SJSA1 (cell line): ENCODE measurements around the gene PAPOLG. TPM values are rescaled to one million over a fixed set of nuclear protein-coding genes. Genes with fewer than 3 reads are reported as not detected.
"Not testable (repeated sequence)": the region's sequence is repeated elsewhere in the genome, so short reads cannot be mapped to it uniquely, and the experiment has no call there.

Experiments
- DNase-seq, 2 experiments: peaks; one replicate each; pipeline ENCODE4 v3.0.0-alpha.2; 2015 to 2020; ENCODE audit warnings: low spot score in 2 of 2, low read depth in 1 of 2
- H3K27ac ChIP-seq: fragments of 250-450 bp; sonication (Bioruptor Pico); 2 replicates; pipeline ENCODE4 v1.5.1; 2020; ENCODE audit warnings: mild to moderate bottlenecking, moderate library complexity
- H3K27me3 ChIP-seq: fragments of 250-450 bp; sonication (Bioruptor Pico); replicated peaks from 2 replicates; pipeline ENCODE4 v1.5.1; 2020; ENCODE audit warnings: mild to moderate bottlenecking, moderate library complexity
- H3K36me3 ChIP-seq: fragments of 250-450 bp; sonication (Bioruptor Pico); 2 replicates; pipeline ENCODE4 v1.5.1; 2020; ENCODE audit warnings: mild to moderate bottlenecking
- H3K4me1 ChIP-seq: fragments of 250-450 bp; sonication (Bioruptor Pico); replicated peaks from 2 replicates; pipeline ENCODE4 v1.6.1; 2021; ENCODE audit warnings: mild to moderate bottlenecking
- H3K4me3 ChIP-seq: fragments of 250-450 bp; sonication (Bioruptor Pico); 2 replicates; pipeline ENCODE4 v1.5.1; 2020; ENCODE audit warnings: mild to moderate bottlenecking
- H3K9me3 ChIP-seq: fragments of 250-450 bp; sonication (Bioruptor Pico); replicated peaks from 2 replicates; pipeline ENCODE4 v1.5.1; 2020; ENCODE audit warnings: mild to moderate bottlenecking
- total RNA-seq: library from RNA; depleted of rRNA; stranded (reverse); fragments of >200 nt; shearing (Covaris generic); gene quantifications from 2 replicates; pipeline ENCODE4 v1.2.3, GENCODE V29; 2014

The PAPOLG gene
- total RNA-seq, 1 experiment from 2014 or later: 13.7 TPM

- no peaks in the 10 kb centered on the region for H3K36me3 ChIP-seq
- no peak for DNase-seq
- no peaks in the 10 kb centered on the region for H3K9me3 ChIP-seq
- H3K4me3 ChIP-seq: no peak overlapping the region
- no peaks in the 10 kb centered on the region for H3K27me3 ChIP-seq
- H3K27ac ChIP-seq: no peak overlapping the region
- H3K4me1 ChIP-seq: no peaks in the 10 kb centered on the region
Observed at GRCh38 chr2:60821587-60822302, 65.7 kb downstream of the PAPOLG start.

DNA sequence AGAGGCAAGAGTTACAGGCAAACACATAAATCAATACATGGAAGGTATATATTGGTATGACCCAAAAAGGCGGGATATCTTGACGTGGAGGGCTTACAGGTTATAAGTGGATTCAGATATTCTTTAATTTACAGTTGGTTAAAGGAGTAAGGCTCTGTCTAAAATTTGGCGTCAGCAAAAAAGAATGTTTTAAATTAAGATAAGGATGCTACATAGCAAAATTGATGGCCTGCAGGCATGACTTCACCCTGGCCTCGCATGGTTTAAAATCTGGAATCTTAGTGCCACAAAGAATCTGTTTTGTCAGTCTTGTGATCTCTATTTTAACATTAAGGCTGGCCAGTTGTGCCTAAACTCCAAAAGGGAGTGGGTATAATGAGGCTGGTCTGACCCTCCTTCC is 66.9 kb downstream of the PAPOLG start:
- no peak overlapping the region for H3K27ac ChIP-seq
- H3K4me1 ChIP-seq: no peaks in the 10 kb centered on the region
- no peak overlapping the region for H3K4me3 ChIP-seq
- H3K9me3 ChIP-seq: no peaks in the 10 kb centered on the region
- no peak for DNase-seq
- no peaks in the 10 kb centered on the region for H3K27me3 ChIP-seq
- H3K36me3 ChIP-seq: no peaks in the 10 kb centered on the region

GRCh38 chr2:60823694-60824305 is 67.7 kb downstream of the PAPOLG start:
- no peak for DNase-seq
- no peaks in the 10 kb centered on the region for H3K27me3 ChIP-seq
- H3K9me3 ChIP-seq: no peaks in the 10 kb centered on the region
- H3K4me1 ChIP-seq: no peaks in the 10 kb centered on the region
- H3K4me3 ChIP-seq: no peak overlapping the region
- H3K36me3 ChIP-seq: no peaks in the 10 kb centered on the region
- no peak overlapping the region for H3K27ac ChIP-seq

DNA sequence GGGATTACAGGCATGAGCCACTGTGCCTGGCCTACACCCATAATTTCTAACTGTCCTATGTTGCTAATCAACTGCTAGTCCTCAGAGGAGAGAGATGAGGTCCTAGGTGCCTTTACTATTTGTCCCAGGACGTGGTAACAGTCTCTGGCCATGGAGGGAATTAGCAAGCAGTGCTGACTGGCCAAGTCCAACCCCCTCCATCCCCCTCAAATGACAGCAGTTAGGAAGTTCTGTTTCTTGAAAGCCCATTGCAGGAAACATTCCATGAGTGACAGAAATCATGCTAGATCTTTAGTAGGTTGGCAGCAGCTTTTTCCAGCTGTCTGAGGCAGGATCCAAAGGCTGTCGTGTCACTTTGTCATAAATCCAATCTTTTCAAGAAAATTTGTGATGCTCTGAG is 69.6 kb downstream of the PAPOLG start:
- no peak for DNase-seq
- H3K27ac ChIP-seq: no peak overlapping the region
- no peaks in the 10 kb centered on the region for H3K4me1 ChIP-seq
- H3K27me3 ChIP-seq: no peaks in the 10 kb centered on the region
- H3K9me3 ChIP-seq: no peaks in the 10 kb centered on the region
- no peak overlapping the region for H3K4me3 ChIP-seq
- no peaks in the 10 kb centered on the region for H3K36me3 ChIP-seq

DNA sequence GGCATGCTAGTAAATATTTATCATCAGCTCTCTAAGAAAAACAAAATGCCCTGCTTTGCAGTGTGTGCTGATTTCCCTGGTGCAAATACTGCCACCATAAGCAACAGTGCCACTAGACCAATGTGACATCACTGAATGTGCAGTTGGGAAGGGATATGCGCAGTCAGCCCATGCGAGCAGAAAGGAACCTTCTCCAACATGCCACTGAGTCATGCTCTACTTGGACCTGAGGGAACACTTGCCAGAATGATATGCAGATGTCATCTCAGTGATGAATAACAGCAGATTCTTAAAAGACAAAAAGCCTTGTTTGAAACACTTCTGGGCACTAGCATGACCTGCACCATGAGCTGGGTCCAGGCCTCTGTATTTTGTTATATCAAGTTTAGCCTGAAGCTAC is 70.0 kb downstream of the PAPOLG start:
- Histone ChIP-seq H3K27me3 (no peaks in the 10 kb centered on the region), H3K9me3 (no peaks in the 10 kb centered on the region), H3K36me3 (no peaks in the 10 kb centered on the region), H3K4me1 (no peaks in the 10 kb centered on the region), H3K4me3 (no peak overlapping the region), H3K27ac (no peak overlapping the region)
- no peak for DNase-seq

DNA sequence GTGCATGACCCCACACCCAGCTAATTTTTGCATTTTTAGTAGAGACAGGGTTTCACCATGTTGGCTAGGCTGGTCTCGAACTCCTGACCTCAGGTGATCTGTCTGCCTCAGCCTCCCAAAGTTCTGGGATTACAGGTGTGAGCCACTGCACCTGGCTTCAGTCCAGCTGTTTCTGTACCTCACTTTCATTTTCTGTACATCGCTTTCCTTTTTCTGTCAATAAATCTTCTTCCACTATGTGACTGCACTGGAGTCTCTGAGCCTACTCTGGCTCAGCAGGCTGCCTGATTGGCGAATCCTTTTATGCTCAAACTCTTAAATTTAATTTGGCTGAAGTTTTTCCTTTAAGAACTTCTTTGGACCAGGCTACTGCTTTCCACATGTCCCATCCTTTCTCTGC is 70.8 kb downstream of the PAPOLG start:
- H3K4me3 ChIP-seq, H3K27me3 ChIP-seq, H3K4me1 ChIP-seq, H3K36me3 ChIP-seq, DNase-seq, H3K27ac ChIP-seq, H3K9me3 ChIP-seq: not testable (repeated sequence)

DNA sequence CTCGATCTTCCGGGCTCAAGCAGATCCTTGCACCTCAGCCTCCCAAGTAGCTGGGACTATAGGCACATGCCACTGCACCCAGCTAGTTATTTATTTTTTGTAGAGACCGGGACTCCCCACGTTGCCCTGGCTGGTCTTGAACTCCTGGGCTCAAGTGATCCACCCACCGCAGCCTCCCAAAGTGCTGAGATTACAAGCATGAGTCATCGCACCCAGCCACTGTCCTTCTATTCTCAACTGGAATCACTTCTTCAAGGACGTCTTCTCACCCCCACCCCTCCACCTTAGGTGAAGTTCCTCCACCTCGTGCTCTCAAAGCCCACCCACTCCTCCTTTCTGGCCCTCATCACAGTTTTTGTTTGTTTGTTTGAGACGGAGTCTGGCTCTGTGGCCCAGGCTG is 71.3 kb downstream of the PAPOLG start:
- H3K4me3 ChIP-seq: no peak overlapping the region

GRCh38 chr2:60830991-60831390 is 74.9 kb downstream of the PAPOLG start:
- DNase-seq: no peak
- no peaks in the 10 kb centered on the region for H3K4me1 ChIP-seq
- no peaks in the 10 kb centered on the region for H3K9me3 ChIP-seq
- no peak overlapping the region for H3K4me3 ChIP-seq
- 0 out of 2 replicates have a peak, but pooled peaks cover 3% of the 10 kb centered on the region for H3K27me3 ChIP-seq
- H3K36me3 ChIP-seq: no peaks in the 10 kb centered on the region
- no peak overlapping the region for H3K27ac ChIP-seq

More for the DNA sequence above, 71.3 kb downstream of the PAPOLG start:
- no peak for DNase-seq
- H3K27ac ChIP-seq: no peak overlapping the region
- H3K4me1 ChIP-seq: no peaks in the 10 kb centered on the region
- H3K36me3 ChIP-seq: no peaks in the 10 kb centered on the region
- H3K9me3 ChIP-seq: no peaks in the 10 kb centered on the region
- no peaks in the 10 kb centered on the region for H3K27me3 ChIP-seq

- Histone ChIP-seq H3K4me1 (no peaks in the 10 kb centered on the region), H3K4me3 (no peak overlapping the region), H3K27me3 (0 out of 2 replicates have a peak, but pooled peaks cover 3% of the 10 kb centered on the region), H3K36me3 (no peaks in the 10 kb centered on the region), H3K27ac (no peak overlapping the region), H3K9me3 (no peaks in the 10 kb centered on the region)
- no peak for DNase-seq
Observed at GRCh38 chr2:60831921-60832320, 75.9 kb downstream of the PAPOLG start.

- Histone ChIP-seq H3K4me3 (no peak overlapping the region), H3K36me3 (no peaks in the 10 kb centered on the region), H3K4me1 (no peaks in the 10 kb centered on the region), H3K27me3 (0 out of 2 replicates have a peak, but pooled peaks cover 3% of the 10 kb centered on the region), H3K9me3 (no peaks in the 10 kb centered on the region), H3K27ac (no peak overlapping the region)
- DNase-seq: no peak
Observed at GRCh38 chr2:60832621-60833020, 76.6 kb downstream of the PAPOLG start.

DNA sequence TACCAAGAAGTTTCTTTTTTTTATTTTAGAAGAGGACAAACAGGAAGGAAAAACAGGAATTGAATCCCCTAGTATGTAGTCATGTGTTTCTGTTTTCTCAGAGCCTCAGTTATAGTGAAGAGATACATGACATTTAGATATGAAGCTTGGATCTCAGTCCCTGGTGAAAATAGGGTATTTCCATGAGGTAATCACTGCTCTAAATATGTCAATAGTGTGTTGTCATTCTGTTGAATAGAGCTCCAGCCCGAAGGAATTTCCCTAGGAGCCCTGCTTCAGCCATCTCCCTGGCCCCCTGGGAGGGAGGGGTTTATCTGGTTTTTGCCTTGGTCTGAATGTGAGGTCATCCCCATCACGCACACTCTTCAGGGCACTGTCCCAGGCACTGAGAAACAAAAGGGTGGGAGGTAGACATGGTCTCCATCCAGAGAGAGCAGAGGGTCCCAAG is 78.2 kb downstream of the PAPOLG start:
- 0 out of 2 replicates have a peak, but pooled peaks cover 3% of the 10 kb centered on the region for H3K27me3 ChIP-seq
- no peaks in the 10 kb centered on the region for H3K36me3 ChIP-seq

DNA sequence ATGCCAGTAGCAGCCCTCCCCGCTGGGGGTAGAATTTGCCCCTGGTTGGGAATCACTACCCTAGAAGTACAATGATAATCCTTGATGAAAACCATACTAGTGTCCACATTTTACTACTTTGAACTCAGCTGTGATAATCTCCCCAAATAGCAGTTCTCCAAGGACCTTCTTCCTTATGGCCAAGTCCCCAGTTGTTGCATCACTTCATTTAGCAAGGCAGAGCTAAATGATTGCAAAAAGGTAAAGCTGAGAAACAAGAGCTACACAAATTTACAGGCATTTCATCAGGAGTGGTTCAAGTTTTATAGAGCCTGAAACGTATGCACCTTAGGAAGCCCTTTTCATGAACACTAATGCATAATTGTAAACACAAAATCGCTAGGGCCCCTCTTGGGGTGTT is 80.4 kb downstream of the PAPOLG start:
- no peak for DNase-seq
- Histone ChIP-seq H3K4me1 (no peaks in the 10 kb centered on the region), H3K36me3 (no peaks in the 10 kb centered on the region), H3K27ac (no peak overlapping the region), H3K9me3 (no peaks in the 10 kb centered on the region), H3K27me3 (0 out of 2 replicates have a peak, but pooled peaks cover 3% of the 10 kb centered on the region), H3K4me3 (no peak overlapping the region)

More for the DNA sequence above, 78.2 kb downstream of the PAPOLG start:
- no peak for DNase-seq
- H3K4me3 ChIP-seq: no peak overlapping the region
- H3K9me3 ChIP-seq: no peaks in the 10 kb centered on the region
- H3K4me1 ChIP-seq: no peaks in the 10 kb centered on the region
- no peak overlapping the region for H3K27ac ChIP-seq

- H3K27ac ChIP-seq: no peak overlapping the region
- no peaks in the 10 kb centered on the region for H3K9me3 ChIP-seq
- no peaks in the 10 kb centered on the region for H3K4me1 ChIP-seq
- H3K27me3 ChIP-seq: 0 out of 2 replicates have a peak, but pooled peaks cover 3% of the 10 kb centered on the region
- H3K36me3 ChIP-seq: no peaks in the 10 kb centered on the region
- H3K4me3 ChIP-seq: no peak overlapping the region
- no peak for DNase-seq
Observed at GRCh38 chr2:60837123-60837522, 81.1 kb downstream of the PAPOLG start.

DNA sequence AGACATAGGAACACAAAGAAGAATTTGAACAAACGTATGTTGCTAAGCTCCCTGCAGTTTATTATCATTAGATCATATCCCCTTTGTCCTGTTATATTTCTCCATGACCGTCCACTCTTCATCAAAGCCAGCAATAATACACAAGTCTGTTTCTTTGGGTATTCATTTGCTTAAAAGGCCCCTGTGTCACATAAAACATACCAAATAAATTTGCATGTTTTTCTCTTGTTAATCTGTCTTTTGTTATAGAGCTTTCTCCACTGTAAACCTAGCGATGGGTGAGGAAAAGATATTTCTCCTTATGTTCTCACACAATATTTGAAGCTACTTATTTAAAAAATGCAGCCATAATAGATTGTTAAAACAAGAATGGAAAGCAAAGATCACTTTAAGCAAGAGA is 82.4 kb downstream of the PAPOLG start:
- Histone ChIP-seq H3K4me3 (no peak overlapping the region), H3K27ac (no peak overlapping the region), H3K27me3 (no peaks in the 10 kb centered on the region), H3K36me3 (no peaks in the 10 kb centered on the region), H3K4me1 (no peaks in the 10 kb centered on the region), H3K9me3 (no peaks in the 10 kb centered on the region)
- DNase-seq: no peak
